Calu3 (cell line): ENCODE measurements around the gene RRP1. TPM values are rescaled to one million over a fixed set of nuclear protein-coding genes. Genes with fewer than 3 reads are reported as not detected.

ENCODE experiments used
- BruUV-seq: library from RNA; stranded (reverse); fragments of 400-500 nt; replicated peaks from 2 replicates; lab custom pipeline; 2021; lab: Mats Ljungman, UMichigan
- CTCF ChIA-PET: fragments of 300-600 bp; sonication (Branson Sonifier 250); formaldehyde crosslinking; loops from one replicate; lab custom pipeline; 2022; ENCODE audit warnings: antibody characterized with exemption; lab: Charles Lee
- DNase-seq: peaks from one replicate; pipeline ENCODE4 v3.0.0; 2022
- H3K27ac Mint-ChIP-seq: one replicate; pipeline ENCODE4 v1.8.0; 2022; ENCODE audit warnings: mixed read lengths; ENCODE audit not compliant: unreplicated experiment
- H3K27me3 Mint-ChIP-seq: one replicate; pipeline ENCODE4 v1.8.0; 2022; ENCODE audit warnings: mixed read lengths; ENCODE audit not compliant: unreplicated experiment
- H3K36me3 Mint-ChIP-seq: one replicate; pipeline ENCODE4 v1.8.0; 2022; ENCODE audit warnings: mild to moderate bottlenecking, moderate library complexity, mixed read lengths; ENCODE audit not compliant: insufficient read depth, unreplicated experiment
- H3K4me1 Mint-ChIP-seq: one replicate; pipeline ENCODE4 v1.8.0; 2022; ENCODE audit warnings: mild to moderate bottlenecking, low read depth, mixed read lengths; ENCODE audit not compliant: unreplicated experiment
- H3K4me3 Mint-ChIP-seq: one replicate; pipeline ENCODE4 v1.8.0; 2022; ENCODE audit warnings: mild to moderate bottlenecking, low read depth, moderate library complexity, mixed read lengths; ENCODE audit not compliant: unreplicated experiment
- H3K9me3 Mint-ChIP-seq: one replicate; pipeline ENCODE4 v1.8.0; 2022; ENCODE audit warnings: low read depth, mixed read lengths; ENCODE audit not compliant: unreplicated experiment
- CTCF ChIP-seq: fragments of 200-600 bp; IDR thresholded peaks from one replicate; pipeline ENCODE4 v1.8.0; 2022; ENCODE audit warnings: antibody characterized with exemption; ENCODE audit not compliant: unreplicated experiment
- intact Hi-C: fragments of 100-400 bp; cut with micrococcal nuclease; formaldehyde crosslinking; loops from one replicate; pipeline ENCODE4 v1.10.0; 2022; ENCODE audit not compliant: unreplicated experiment
- total RNA-seq: library from RNA; stranded (reverse); gene quantifications from 2 replicates; pipeline ENCODE4 v1.2.3, GENCODE V29; 2022

RRP1 gene
- total RNA-seq, 1 experiment from 2014 or later: 37.2 TPM

GRCh38 chr21:43775795-43776430 lies 13.5 kb upstream of the RRP1 start, which contains the start of gene CSTB:
Gene CSTB (minus strand): TSS chr21:43776308. CDS start chr21:43776269, 39 bp downstream.
- peaks cover 13% of the 10 kb centered on the region for H3K4me1 Mint-ChIP-seq
- peak within 1 kb of the TSS; percentile 84 for H3K27ac Mint-ChIP-seq
- H3K36me3 Mint-ChIP-seq: peaks cover 80% of the 10 kb centered on the region
- no peaks in the 10 kb centered on the region for H3K27me3 Mint-ChIP-seq
- H3K4me3 Mint-ChIP-seq: peak within 1 kb of the TSS; percentile 93
- intact Hi-C loops: no loop called here
- peak; percentile 20 for DNase-seq
- no TSS peak for BruUV-seq
- CTCF ChIA-PET: no interaction called here
- TF ChIP-seq CTCF: no peak
- H3K9me3 Mint-ChIP-seq: no peaks in the 10 kb centered on the region

GRCh38 chr21:43777953-43778352 lies 11.4 kb upstream of the RRP1 start:
- intact Hi-C loops: no loop called here
- DNase-seq: no peak
- TF ChIP-seq CTCF: no peak
- Mint-ChIP-seq H3K4me1 (peaks cover 19% of the 10 kb centered on the region), H3K9me3 (no peaks in the 10 kb centered on the region), H3K27ac (peak overlapping the region; percentile 98), H3K4me3 (peak overlapping the region; percentile 64), H3K36me3 (peaks cover 74% of the 10 kb centered on the region), H3K27me3 (no peaks in the 10 kb centered on the region)
- CTCF ChIA-PET: no interaction called here
- no TSS peak for BruUV-seq

GRCh38 chr21:43778469-43779335 lies 10.7 kb upstream of the RRP1 start:
- intact Hi-C loops: no loop called here
- peak; percentile 49 for DNase-seq
- H3K9me3 Mint-ChIP-seq: no peaks in the 10 kb centered on the region
- H3K4me3 Mint-ChIP-seq: peak overlapping the region; percentile 64
- CTCF ChIA-PET: no interaction called here
- no TSS peak for BruUV-seq
- H3K4me1 Mint-ChIP-seq: peaks cover 26% of the 10 kb centered on the region
- TF ChIP-seq CTCF: no peak
- H3K27ac Mint-ChIP-seq: peak overlapping the region; percentile 98
- no peaks in the 10 kb centered on the region for H3K27me3 Mint-ChIP-seq
- H3K36me3 Mint-ChIP-seq: peaks cover 68% of the 10 kb centered on the region

- no peak for TF ChIP-seq CTCF
- Mint-ChIP-seq H3K27ac (peak overlapping the region; percentile 98), H3K36me3 (peaks cover 58% of the 10 kb centered on the region), H3K4me1 (peaks cover 36% of the 10 kb centered on the region), H3K9me3 (no peaks in the 10 kb centered on the region), H3K27me3 (no peaks in the 10 kb centered on the region), H3K4me3 (no peak overlapping the region)
- intact Hi-C loops: no loop called here
- CTCF ChIA-PET: no interaction called here
- DNase-seq: no peak
- no TSS peak for BruUV-seq
Measured at GRCh38 chr21:43779660-43780059, 9.7 kb upstream of the RRP1 start.
